ENCODE data around the gene FTCD. TPM values are rescaled to one million over a fixed set of nuclear protein-coding genes. Genes with fewer than 3 reads are reported as not detected.

Gene FTCD
- total RNA-seq, 2 experiments from 2014 or later, result 0.06 to 1.1 TPM

DNA sequence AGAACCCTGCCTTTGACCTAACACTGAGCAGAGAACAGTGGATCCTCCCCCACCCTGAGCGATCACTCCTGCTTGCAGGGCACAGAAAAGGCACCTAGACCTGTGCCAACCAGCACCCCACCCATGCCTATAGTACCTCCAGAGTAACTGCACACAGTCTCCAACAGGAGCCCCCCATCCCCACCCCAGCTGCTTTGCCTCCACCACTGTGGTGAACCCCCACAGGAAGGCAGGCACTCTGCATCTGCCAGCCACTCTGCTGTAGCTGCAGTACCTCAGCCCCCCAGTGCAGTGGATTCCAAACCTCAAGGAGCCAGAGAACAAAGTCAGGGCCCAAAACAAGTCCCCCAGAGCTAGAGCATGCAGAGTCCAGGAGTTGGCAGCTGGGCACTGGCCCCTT is 18.2 kb upstream of the FTCD start:
- H3K36me3 ChIP-seq (ENCODE audit: insufficient read depth, low read length), result no peaks in the 10 kb centered on the region
- no peak for DNase-seq (ENCODE audit: low spot score)
- no peak overlapping the region for H2AFZ ChIP-seq (ENCODE audit: low read length)
- H3K79me2 ChIP-seq (ENCODE audit: insufficient read depth, low read depth, low read length), result no peaks in the 10 kb centered on the region
- H3K4me1 ChIP-seq (ENCODE audit: insufficient read depth, low read length, poor library complexity, severe bottlenecking), result peaks cover 9% of the 10 kb centered on the region
- H4K20me1 ChIP-seq (ENCODE audit: insufficient read depth, low read length), result no peaks in the 10 kb centered on the region
- no peaks in the 10 kb centered on the region for H3K9me3 ChIP-seq (ENCODE audit: low read length)
- H3K27ac ChIP-seq (ENCODE audit: low read depth, low read length, poor library complexity, severe bottlenecking), result no peak overlapping the region
- intact Hi-C loops (cut with micrococcal nuclease; ENCODE audit: unreplicated experiment), result no loop called here
- H3K9me2 ChIP-seq (ENCODE audit: insufficient read depth, low read length), result no peaks in the 10 kb centered on the region
- ChIA-PET CTCF (ENCODE audit: unreplicated experiment) (no interaction called here), POLR2A (no interaction called here)
- no peak overlapping the region for H3K4me3 ChIP-seq (ENCODE audit: low read depth, low read length, poor library complexity, severe bottlenecking)
- H3K4me2 ChIP-seq (ENCODE audit: low read length), result no peak overlapping the region
- TF ChIP-seq CTCF (conservative IDR thresholded peaks at IDR 0.05; ENCODE audit: low read length) (no peak), EZH2phosphoT487 (IDR thresholded peaks at IDR 0.05; ENCODE audit: borderline replicate concordance, low read depth, low read length) (no peak)
- BruUV-seq (replicated peaks), result no TSS peak

DNA sequence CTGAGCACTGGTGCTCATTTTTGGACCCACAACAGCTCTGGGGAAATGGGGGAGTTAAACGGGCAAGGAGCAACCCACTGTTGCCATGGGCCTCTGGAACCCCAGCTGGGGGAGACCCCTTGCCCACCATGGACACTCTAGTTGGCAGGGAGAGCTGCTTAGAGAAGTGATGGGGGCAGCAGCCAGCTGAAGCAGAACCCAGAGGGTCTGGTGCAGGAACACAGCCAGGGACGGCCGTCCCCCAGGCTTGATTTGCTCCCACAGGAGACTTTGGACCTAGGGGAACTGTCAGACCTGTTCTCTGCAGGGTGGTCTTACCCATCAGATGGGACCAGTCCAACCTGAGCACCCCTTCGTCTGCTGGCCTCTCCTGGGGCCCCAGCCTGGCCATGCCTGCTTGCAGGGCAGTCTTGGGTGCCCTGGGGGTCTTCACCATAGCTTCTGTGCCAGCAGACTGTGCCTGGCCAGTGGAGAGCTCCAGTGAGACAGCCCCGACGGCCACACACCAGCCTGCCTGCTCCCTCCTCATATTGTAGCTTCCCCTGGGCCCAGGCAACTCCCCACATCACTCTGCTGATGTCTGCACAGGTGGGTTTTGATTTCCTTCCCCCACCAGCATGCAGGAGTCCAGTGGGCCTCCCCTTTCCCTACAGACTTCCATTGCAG is 17.6 kb upstream of the FTCD start:
- no peak for TF ChIP-seq EZH2phosphoT487 (IDR thresholded peaks at IDR 0.05; ENCODE audit: borderline replicate concordance, low read depth, low read length)
- no peak for TF ChIP-seq CTCF (conservative IDR thresholded peaks at IDR 0.05; ENCODE audit: low read length)
- Histone ChIP-seq H3K4me1 (ENCODE audit: insufficient read depth, low read length, poor library complexity, severe bottlenecking) (peaks cover 9% of the 10 kb centered on the region), H3K27ac (ENCODE audit: low read depth, low read length, poor library complexity, severe bottlenecking) (no peak overlapping the region), H3K9me2 (ENCODE audit: insufficient read depth, low read length) (no peaks in the 10 kb centered on the region), H4K20me1 (ENCODE audit: insufficient read depth, low read length) (no peaks in the 10 kb centered on the region), H3K4me3 (ENCODE audit: low read depth, low read length, poor library complexity, severe bottlenecking) (no peak overlapping the region), H3K79me2 (ENCODE audit: insufficient read depth, low read depth, low read length) (no peaks in the 10 kb centered on the region), H2AFZ (ENCODE audit: low read length) (no peak overlapping the region), H3K9me3 (ENCODE audit: low read length) (no peaks in the 10 kb centered on the region), H3K4me2 (ENCODE audit: low read length) (no peak overlapping the region), H3K36me3 (ENCODE audit: insufficient read depth, low read length) (no peaks in the 10 kb centered on the region)
- intact Hi-C loops (cut with micrococcal nuclease; ENCODE audit: unreplicated experiment), result no loop called here
- no TSS peak for BruUV-seq (replicated peaks)
- POLR2A ChIA-PET, result no interaction called here
- DNase-seq (ENCODE audit: low spot score), result no peak
- CTCF ChIA-PET (ENCODE audit: unreplicated experiment), result no interaction called here

- Histone ChIP-seq H3K79me2 (ENCODE audit: insufficient read depth, low read depth, low read length) (no peaks in the 10 kb centered on the region), H3K4me1 (ENCODE audit: insufficient read depth, low read length, poor library complexity, severe bottlenecking) (peaks cover 9% of the 10 kb centered on the region), H3K9me2 (ENCODE audit: insufficient read depth, low read length) (no peaks in the 10 kb centered on the region), H3K4me3 (ENCODE audit: low read depth, low read length, poor library complexity, severe bottlenecking) (no peak overlapping the region), H3K36me3 (ENCODE audit: insufficient read depth, low read length) (no peaks in the 10 kb centered on the region), H2AFZ (ENCODE audit: low read length) (no peak overlapping the region), H3K9me3 (ENCODE audit: low read length) (no peaks in the 10 kb centered on the region), H3K27ac (ENCODE audit: low read depth, low read length, poor library complexity, severe bottlenecking) (no peak overlapping the region), H3K4me2 (ENCODE audit: low read length) (no peak overlapping the region), H4K20me1 (ENCODE audit: insufficient read depth, low read length) (no peaks in the 10 kb centered on the region)
- POLR2A ChIA-PET, result no interaction called here
- TF ChIP-seq CTCF (conservative IDR thresholded peaks at IDR 0.05; ENCODE audit: low read length), result no peak
- TF ChIP-seq EZH2phosphoT487 (IDR thresholded peaks at IDR 0.05; ENCODE audit: borderline replicate concordance, low read depth, low read length), result no peak
- peak; percentile 4 for DNase-seq (ENCODE audit: low spot score)
- intact Hi-C loops (cut with micrococcal nuclease; ENCODE audit: unreplicated experiment), result no loop called here
- no TSS peak for BruUV-seq (replicated peaks)
- CTCF ChIA-PET (ENCODE audit: unreplicated experiment), result no interaction called here
Observed at GRCh38 chr21:46171996-46172862, 16.9 kb upstream of the FTCD start.
